Esophagus squamous epithelium (tissue), 5 donors: ENCODE measurements around the gene FAH. TPM values are rescaled to one million over a fixed set of nuclear protein-coding genes. Genes with fewer than 3 reads are reported as not detected.

Experiments
- DNase-seq: peaks from one replicate; lab custom pipeline; 2025; lab: John Stamatoyannopoulos, UW
- H3K27ac ChIP-seq, 4 donors: fragments of 200-600 bp; sonication (generic); one replicate each; pipeline ENCODE4 v1.5.1; 2016 to 2019; ENCODE audit warnings: mild to moderate bottlenecking in 1 of 4
- H3K27me3 ChIP-seq, 4 donors: fragments of 200-600 bp; sonication (generic); 1 replicate in 3 of 4; 2 replicates in 1 of 4; pipeline versions ENCODE4 v1.5.1 to v1.6.0; 2017 to 2021; ENCODE audit warnings: antibody characterized with exemption in 1 of 4
- H3K36me3 ChIP-seq, 3 donors: fragments of 200-600 bp; sonication (generic); one replicate each; pipeline ENCODE4 v1.5.1; 2016 to 2019
- H3K4me1 ChIP-seq, 3 donors: fragments of 200-600 bp; sonication (generic); one replicate each; pipeline ENCODE4 v1.5.1; 2017 to 2019
- H3K4me3 ChIP-seq, 4 donors: fragments of 200-600 bp; sonication (generic); 1 replicate in 3 of 4; 2 replicates in 1 of 4; pipeline ENCODE4 v1.5.1; 2016 to 2019; ENCODE audit warnings: mild to moderate bottlenecking in 2 of 4, moderate library complexity in 1 of 4
- H3K9me3 ChIP-seq, 3 donors: fragments of 200-600 bp; sonication (generic); one replicate each; pipeline ENCODE4 v1.5.1; 2016 to 2019
- POLR2A ChIP-seq, 4 donors: fragments of 450-650 bp; IDR thresholded peaks; one replicate each; pipeline ENCODE4 v1.6.1; 2017; ENCODE audit warnings: antibody characterized with exemption in 4 of 4, mild to moderate bottlenecking in 4 of 4, moderate library complexity in 3 of 4
- WGBS, 2 donors: methylation state at CpG; one replicate each; pipeline ENCODE4 v1.1.5; 2018; 5-methylcytosine and 5-hydroxymethylcytosine counted together
- intact Hi-C: fragments of 100-400 bp; cut with DNase I; formaldehyde crosslinking; loops from one replicate; pipeline ENCODE4 v1.15.0; 2022
- total RNA-seq, 4 donors: library from RNA; depleted of rRNA; stranded (reverse); fragments of >200 nt; gene quantifications; one replicate each; pipeline ENCODE4 v1.1.0, GENCODE V29; 2016
- TF ChIP-seq, protein P1 (sequence below), 6 experiments: fragments of 450-650 bp in 4 of 6; fragments of 200-600 bp in 2 of 6; sonication (generic) in 2 of 6; IDR thresholded peaks; one replicate each; pipeline ENCODE4 v1.5.1; 2016 to 2019; ENCODE audit warnings: antibody characterized with exemption in 6 of 6, mild to moderate bottlenecking in 4 of 6, moderate library complexity in 4 of 6
- donor health status: DM: yes; HTN: yes; CAD: no.

Gene FAH
- total RNA-seq, 4 donors from 2014 or later = 10.0 to 28.3 (median 15.8) TPM

DNA sequence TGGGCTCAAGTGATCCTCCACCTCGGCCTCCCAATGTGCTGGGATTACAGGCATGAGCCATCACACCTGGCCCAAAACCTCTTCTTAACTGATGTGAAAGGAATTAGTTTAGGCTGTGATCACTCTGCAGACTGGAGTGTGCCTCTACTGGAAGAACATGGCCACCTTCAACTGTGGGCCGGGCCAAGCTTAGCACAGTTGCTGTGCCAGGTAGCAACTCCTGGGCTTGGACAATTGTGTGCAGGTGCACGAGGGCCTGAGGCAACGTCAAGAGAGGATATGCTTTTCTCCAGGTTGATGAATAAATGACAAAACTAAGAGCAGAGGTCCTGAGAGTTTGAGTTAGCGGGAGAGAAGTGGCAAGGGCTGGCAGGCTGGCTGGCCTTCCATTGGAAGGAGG is 6.5 kb downstream of the FAH start:
- Histone ChIP-seq H3K4me3 (no peak overlapping the region), H3K9me3 (no peaks in the 10 kb centered on the region), H3K4me1 (peaks cover 9 to 32% (median 15%) of the 10 kb centered on the region in 3 donors), H3K27me3 (no peaks in the 10 kb centered on the region), H3K36me3 (peaks cover 0 to 69% (median 0%) of the 10 kb centered on the region in 3 donors), H3K27ac (no peak overlapping the region)
- DNase-seq = no peak
- intact Hi-C loops = no loop called here
- WGBS, 2 donors = 92 to 99% methylated on average over 5 of the region's 5 CpGs
- TF ChIP-seq, protein P1, sequence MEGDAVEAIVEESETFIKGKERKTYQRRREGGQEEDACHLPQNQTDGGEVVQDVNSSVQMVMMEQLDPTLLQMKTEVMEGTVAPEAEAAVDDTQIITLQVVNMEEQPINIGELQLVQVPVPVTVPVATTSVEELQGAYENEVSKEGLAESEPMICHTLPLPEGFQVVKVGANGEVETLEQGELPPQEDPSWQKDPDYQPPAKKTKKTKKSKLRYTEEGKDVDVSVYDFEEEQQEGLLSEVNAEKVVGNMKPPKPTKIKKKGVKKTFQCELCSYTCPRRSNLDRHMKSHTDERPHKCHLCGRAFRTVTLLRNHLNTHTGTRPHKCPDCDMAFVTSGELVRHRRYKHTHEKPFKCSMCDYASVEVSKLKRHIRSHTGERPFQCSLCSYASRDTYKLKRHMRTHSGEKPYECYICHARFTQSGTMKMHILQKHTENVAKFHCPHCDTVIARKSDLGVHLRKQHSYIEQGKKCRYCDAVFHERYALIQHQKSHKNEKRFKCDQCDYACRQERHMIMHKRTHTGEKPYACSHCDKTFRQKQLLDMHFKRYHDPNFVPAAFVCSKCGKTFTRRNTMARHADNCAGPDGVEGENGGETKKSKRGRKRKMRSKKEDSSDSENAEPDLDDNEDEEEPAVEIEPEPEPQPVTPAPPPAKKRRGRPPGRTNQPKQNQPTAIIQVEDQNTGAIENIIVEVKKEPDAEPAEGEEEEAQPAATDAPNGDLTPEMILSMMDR (IDR thresholded peaks at IDR 0.05) = no peak
- TF ChIP-seq POLR2A (IDR thresholded peaks at IDR 0.05) = no peak

DNA sequence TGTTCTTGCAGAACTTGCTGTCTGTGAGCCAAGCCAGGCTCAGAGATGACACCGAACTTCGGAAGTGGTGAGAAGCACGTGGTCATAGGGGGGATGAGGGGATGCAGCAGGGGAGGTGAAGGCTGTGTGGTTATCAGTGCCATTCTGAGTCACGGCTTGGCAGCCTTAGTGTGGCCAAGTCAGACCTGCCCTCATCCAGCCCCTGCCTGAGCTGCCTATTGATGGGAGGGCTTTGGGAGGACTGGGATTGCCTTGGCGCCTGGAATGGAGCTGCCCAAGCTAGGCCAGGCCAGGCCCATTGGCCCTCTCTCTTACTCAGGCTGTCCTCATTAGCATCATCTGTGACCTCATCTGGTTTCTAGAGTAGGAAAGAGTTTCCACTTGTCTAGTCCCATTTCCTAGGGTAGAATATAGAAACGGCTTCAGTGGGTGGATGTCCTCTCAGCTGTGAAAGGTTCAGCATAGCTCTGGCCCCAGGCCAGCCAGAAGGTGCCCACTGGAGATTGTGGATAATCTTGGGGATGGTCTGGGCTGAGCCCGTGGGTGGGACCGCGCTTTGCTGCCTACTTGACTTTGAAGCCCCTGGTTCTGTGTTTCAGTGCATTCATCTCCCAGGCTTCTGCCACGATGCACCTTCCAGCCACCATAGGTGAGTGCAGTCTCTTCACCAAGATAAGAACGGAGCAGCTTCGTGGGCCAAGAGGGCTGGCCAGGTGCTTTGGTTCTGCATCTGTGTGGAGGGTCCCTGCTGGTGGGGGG is 7.2 kb downstream of the FAH start:
- intact Hi-C loops = loop anchor here (10.0 kb wide), 1 partner anchor 95 kb away; no protein-coding TSS in a partner anchor
- no peak for DNase-seq
- no peaks in the 10 kb centered on the region for H3K27me3 ChIP-seq
- TF ChIP-seq, protein P1 (IDR thresholded peaks at IDR 0.05) = no peak
- no peak for TF ChIP-seq POLR2A (IDR thresholded peaks at IDR 0.05)
- peak overlapping the region in 2 of 4 donors; percentile 64 for H3K27ac ChIP-seq
- no peak overlapping the region for H3K4me3 ChIP-seq
- 93 to 100% methylated on average over 2 to 6 of the region's 12 CpGs for WGBS, 2 donors
- peaks cover 0 to 75% (median 0%) of the 10 kb centered on the region in 3 donors for H3K36me3 ChIP-seq
- H3K4me1 ChIP-seq = peaks cover 9 to 25% (median 15%) of the 10 kb centered on the region in 3 donors
- no peaks in the 10 kb centered on the region for H3K9me3 ChIP-seq

DNA sequence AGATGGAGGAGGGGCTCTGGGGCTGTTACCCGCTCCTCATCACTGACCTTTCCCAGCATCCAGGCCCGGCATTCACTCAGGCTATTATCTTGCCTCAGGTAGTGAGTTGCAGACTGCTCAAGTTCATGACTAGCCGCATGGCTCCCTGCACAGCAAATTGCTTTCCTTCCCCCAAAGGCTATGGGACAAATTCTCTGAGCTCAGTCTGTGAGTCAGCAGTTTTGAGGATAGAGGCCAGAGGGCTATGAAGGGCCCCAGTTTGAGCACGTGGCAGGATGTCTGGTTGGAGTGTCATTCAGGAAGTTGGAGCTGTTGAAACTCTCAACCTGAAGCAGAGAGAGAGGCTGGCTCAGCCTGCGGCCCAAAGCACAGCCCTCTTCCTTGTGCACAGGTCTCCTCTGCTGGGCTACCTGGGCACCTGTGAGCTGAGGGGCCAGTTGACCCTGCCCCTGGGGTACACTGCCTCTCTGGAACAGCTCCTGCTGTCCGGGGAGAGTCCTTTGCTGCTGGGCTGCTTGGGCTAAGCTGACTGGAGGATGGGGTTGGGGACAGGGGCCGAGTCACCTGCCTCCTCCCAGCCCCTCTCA is 7.9 kb downstream of the FAH start:
- peaks cover 0 to 75% (median 0%) of the 10 kb centered on the region in 3 donors for H3K36me3 ChIP-seq
- H3K27me3 ChIP-seq = no peaks in the 10 kb centered on the region
- H3K4me3 ChIP-seq = no peak overlapping the region
- DNase-seq = no peak
- intact Hi-C loops = loop anchor here (10.0 kb wide), 1 partner anchor 96 kb away; no protein-coding TSS in a partner anchor
- peaks cover 9 to 24% (median 15%) of the 10 kb centered on the region in 3 donors for H3K4me1 ChIP-seq
- H3K9me3 ChIP-seq = no peaks in the 10 kb centered on the region
- WGBS, 2 donors = 56 to 66% methylated on average over 3 to 4 of the region's 7 CpGs
- no peak for TF ChIP-seq POLR2A (IDR thresholded peaks at IDR 0.05)
- peak overlapping the region in 3 of 4 donors; percentile 40 to 64 (median 64) for H3K27ac ChIP-seq

DNA sequence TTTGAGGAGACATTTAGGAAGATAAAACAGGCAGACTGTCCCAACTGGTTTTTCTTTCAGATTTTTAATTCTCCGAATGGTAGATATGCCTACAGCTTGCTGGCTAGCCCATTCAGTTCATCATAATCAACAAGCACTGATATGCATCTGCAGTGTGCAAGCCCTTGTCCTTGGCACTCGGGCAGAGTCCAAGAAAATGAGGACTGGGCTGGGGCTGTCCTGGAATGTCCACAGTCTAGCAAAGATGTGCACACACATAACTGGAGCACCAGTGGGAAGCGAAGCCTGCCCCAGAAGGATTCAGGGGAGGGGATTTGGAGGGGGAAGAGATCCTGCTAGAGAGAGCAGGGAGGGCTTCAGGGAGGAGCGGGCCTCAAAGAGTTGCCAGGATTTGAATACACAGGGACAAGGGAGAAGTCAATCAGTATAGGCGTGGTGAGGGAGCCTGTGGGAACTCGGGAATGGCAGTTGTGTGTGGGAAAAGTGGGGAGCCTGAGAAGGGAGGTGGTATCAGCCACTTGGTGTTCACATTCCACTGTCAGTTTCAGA is 8.7 kb downstream of the FAH start:
- Histone ChIP-seq H3K36me3 (peaks cover 0 to 75% (median 0%) of the 10 kb centered on the region in 3 donors), H3K4me3 (no peak overlapping the region), H3K27me3 (no peaks in the 10 kb centered on the region), H3K27ac (peak overlapping the region in 1 of 4 donors; percentile 19), H3K9me3 (no peaks in the 10 kb centered on the region), H3K4me1 (peaks cover 9 to 24% (median 15%) of the 10 kb centered on the region in 3 donors)
- WGBS, 2 donors = 89 to 93% methylated on average over 5 to 6 of the region's 6 CpGs
- no peak for DNase-seq
- intact Hi-C loops = loop anchor here (10.0 kb wide), 1 partner anchor 97 kb away; no protein-coding TSS in a partner anchor
- TF ChIP-seq, protein P1 (IDR thresholded peaks at IDR 0.05) = no peak
- no peak for TF ChIP-seq POLR2A (IDR thresholded peaks at IDR 0.05)

DNA sequence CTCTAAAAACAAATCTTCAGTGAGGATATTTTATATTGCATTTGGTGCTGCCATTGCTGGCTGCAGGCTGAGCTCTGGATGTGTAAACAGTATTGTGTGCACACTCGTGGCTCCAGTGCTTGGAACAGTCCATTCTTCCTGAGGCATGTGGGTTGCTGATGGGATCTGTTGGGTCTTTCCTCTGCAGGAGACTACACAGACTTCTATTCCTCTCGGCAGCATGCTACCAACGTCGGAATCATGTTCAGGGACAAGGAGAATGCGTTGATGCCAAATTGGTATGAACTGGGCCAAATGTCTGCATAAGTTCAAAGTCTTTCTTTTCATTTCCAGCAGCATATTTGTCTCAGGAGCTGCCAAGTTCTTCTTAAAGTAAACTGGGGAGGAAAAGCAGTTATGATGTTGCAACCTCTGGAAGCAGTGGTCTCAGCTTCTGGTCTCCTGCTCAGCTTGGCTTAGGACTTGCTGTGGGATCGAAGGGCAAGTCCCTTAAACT is 9.3 kb downstream of the FAH start:
- Histone ChIP-seq H3K9me3 (no peaks in the 10 kb centered on the region), H3K36me3 (peaks cover 0 to 75% (median 0%) of the 10 kb centered on the region in 3 donors), H3K27me3 (no peaks in the 10 kb centered on the region), H3K4me1 (peaks cover 9 to 24% (median 15%) of the 10 kb centered on the region in 3 donors), H3K27ac (peak overlapping the region in 1 of 4 donors; percentile 19), H3K4me3 (no peak overlapping the region)
- 60 to 70% methylated on average over 6 of the region's 6 CpGs for WGBS, 2 donors
- DNase-seq = no peak
- intact Hi-C loops = loop anchor here (10.0 kb wide), 1 partner anchor 97 kb away; no protein-coding TSS in a partner anchor
- TF ChIP-seq POLR2A (IDR thresholded peaks at IDR 0.05) = no peak
- TF ChIP-seq, protein P1 (IDR thresholded peaks at IDR 0.05) = no peak
